Thyroid gland (tissue), 4 donors: ENCODE measurements around the gene CHST1. TPM values are rescaled to one million over a fixed set of nuclear protein-coding genes. Genes with fewer than 3 reads are reported as not detected.

Experiments
- DNase-seq, 2 donors: peaks; one replicate each; pipeline ENCODE4 v3.0.0-alpha.2; 2019
- H3K27ac ChIP-seq, 3 donors: fragments of 200-600 bp; sonication (generic); 1 replicate in 2 of 3; 2 replicates in 1 of 3; pipeline ENCODE4 v1.5.1; 2016 to 2019; ENCODE audit warnings: mild to moderate bottlenecking in 1 of 3, moderate library complexity in 1 of 3
- H3K27me3 ChIP-seq: fragments of 200-600 bp; sonication (generic); one replicate; pipeline ENCODE4 v1.5.1; 2019
- H3K36me3 ChIP-seq, 2 donors: fragments of 200-600 bp; sonication (generic); one replicate each; pipeline ENCODE4 v1.5.1; 2016 to 2019
- H3K4me1 ChIP-seq, 2 donors: fragments of 200-600 bp; sonication (generic); one replicate each; pipeline ENCODE4 v1.5.1; 2017 to 2019
- H3K4me3 ChIP-seq, 3 donors: fragments of 200-600 bp; sonication (generic); replicated peaks in 1 of 3; 1 replicate in 2 of 3; 2 replicates in 1 of 3; pipeline ENCODE4 v1.5.1; 2016; ENCODE audit warnings: mild to moderate bottlenecking in 1 of 3
- H3K9me3 ChIP-seq: fragments of 200-600 bp; sonication (generic); one replicate; pipeline ENCODE4 v1.5.1; 2017
- POLR2A ChIP-seq, 2 donors: fragments of 450-650 bp; IDR thresholded peaks; one replicate each; pipeline ENCODE4 v1.6.1; 2017; ENCODE audit warnings: antibody characterized with exemption in 2 of 2, mild to moderate bottlenecking in 2 of 2, moderate library complexity in 1 of 2
- WGBS, 2 donors: methylation state at CpG; one replicate each; pipeline ENCODE4 v1.1.5; 2017; 5-methylcytosine and 5-hydroxymethylcytosine counted together
- intact Hi-C: fragments of 100-400 bp; cut with DNase I; formaldehyde crosslinking; loops from one replicate; pipeline ENCODE4 v1.15.1; 2023
- total RNA-seq, 4 donors: library from RNA; depleted of rRNA; stranded (reverse); fragments of >200 nt; gene quantifications; one replicate each; pipeline ENCODE4 v1.2.3, GENCODE V29; 2016
- TF ChIP-seq, protein P1 (sequence below), 6 experiments: fragments of 200-600 bp in 3 of 6; fragments of 450-650 bp in 3 of 6; sonication (generic) in 3 of 6; IDR thresholded peaks; one replicate each; pipeline ENCODE4 v1.5.1; 2016 to 2019; ENCODE audit warnings: antibody characterized with exemption in 6 of 6, mild to moderate bottlenecking in 2 of 6, inconsistent platforms in 1 of 6, moderate library complexity in 1 of 6

Gene CHST1
- total RNA-seq, 4 donors from 2014 or later, result 19.3 to 28.9 (median 25.0) TPM

DNA sequence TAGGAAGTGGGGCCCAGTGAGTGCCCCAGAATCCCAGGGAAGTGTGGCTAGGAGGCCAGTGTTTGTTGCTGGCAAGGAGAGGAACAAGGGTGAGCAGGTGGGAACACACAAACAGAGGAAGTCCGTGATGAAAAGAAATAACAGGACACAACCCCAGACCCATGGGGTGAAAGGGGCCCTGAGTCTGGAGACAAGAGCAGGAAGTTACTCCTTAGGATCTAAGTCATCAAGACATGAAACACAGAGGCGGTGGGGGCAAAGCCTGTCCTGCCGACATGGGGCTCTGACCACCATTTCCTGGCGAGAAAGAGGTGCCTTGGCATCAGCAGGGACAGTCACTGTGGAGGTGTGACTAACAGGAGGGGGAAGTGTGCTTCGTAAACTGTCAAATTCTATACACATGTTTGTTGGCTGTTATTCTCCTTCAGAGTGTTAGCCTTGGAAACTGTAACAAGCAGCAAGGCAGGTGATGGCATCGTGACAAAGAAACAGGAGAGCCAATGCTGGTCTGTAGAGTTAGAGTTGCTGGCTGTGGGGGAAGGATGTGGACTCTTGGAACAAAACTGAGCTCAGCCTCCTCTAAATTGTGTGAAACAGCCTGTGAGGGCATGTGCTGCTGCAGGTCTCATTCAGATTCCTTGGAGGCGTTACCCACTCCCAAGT lies 21.7 kb downstream of the CHST1 start:
- no peaks in the 10 kb centered on the region for H3K27me3 ChIP-seq
- WGBS, 2 donors, result 70 to 76% methylated on average over 7 of the region's 7 CpGs

DNA sequence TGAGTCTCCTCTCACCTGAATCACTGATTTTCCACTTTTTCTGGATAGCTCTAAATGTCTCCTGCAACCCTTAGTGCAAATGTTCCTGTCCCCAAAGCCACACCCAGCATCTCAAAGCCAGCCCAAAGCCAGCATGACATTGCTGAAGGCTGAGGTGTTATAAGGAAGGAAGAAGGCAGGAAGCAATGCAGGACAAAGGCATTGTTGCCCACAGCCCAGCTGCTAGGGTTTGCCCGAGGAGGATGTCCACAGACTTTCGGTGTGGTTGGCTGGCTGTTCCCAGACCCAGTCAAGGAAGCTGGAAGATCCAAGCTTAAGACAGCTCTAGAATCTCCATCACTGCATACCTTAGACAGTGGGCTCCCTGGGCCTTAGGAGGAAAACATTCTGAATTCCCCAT lies 23.5 kb downstream of the CHST1 start:
- Histone ChIP-seq H3K27ac (no peak overlapping the region), H3K4me1 (peaks cover 0 to 3% of the 10 kb centered on the region in 2 donors), H3K9me3 (no peaks in the 10 kb centered on the region), H3K4me3 (no peak overlapping the region), H3K36me3 (no peaks in the 10 kb centered on the region), H3K27me3 (no peaks in the 10 kb centered on the region)
- intact Hi-C loops, result no loop called here
- 60 to 69% methylated on average over 1 to 2 of the region's 2 CpGs for WGBS, 2 donors
- DNase-seq, result no peak
- TF ChIP-seq POLR2A (IDR thresholded peaks at IDR 0.05), result no peak
- TF ChIP-seq, protein P1, sequence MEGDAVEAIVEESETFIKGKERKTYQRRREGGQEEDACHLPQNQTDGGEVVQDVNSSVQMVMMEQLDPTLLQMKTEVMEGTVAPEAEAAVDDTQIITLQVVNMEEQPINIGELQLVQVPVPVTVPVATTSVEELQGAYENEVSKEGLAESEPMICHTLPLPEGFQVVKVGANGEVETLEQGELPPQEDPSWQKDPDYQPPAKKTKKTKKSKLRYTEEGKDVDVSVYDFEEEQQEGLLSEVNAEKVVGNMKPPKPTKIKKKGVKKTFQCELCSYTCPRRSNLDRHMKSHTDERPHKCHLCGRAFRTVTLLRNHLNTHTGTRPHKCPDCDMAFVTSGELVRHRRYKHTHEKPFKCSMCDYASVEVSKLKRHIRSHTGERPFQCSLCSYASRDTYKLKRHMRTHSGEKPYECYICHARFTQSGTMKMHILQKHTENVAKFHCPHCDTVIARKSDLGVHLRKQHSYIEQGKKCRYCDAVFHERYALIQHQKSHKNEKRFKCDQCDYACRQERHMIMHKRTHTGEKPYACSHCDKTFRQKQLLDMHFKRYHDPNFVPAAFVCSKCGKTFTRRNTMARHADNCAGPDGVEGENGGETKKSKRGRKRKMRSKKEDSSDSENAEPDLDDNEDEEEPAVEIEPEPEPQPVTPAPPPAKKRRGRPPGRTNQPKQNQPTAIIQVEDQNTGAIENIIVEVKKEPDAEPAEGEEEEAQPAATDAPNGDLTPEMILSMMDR (IDR thresholded peaks at IDR 0.05), result no peak

More for the DNA sequence above, 21.7 kb downstream of the CHST1 start:
- TF ChIP-seq, protein P1 (IDR thresholded peaks at IDR 0.05), result no peak
- no peak for TF ChIP-seq POLR2A (IDR thresholded peaks at IDR 0.05)
- DNase-seq, result no peak
- Histone ChIP-seq H3K9me3 (no peaks in the 10 kb centered on the region), H3K4me3 (no peak overlapping the region), H3K36me3 (no peaks in the 10 kb centered on the region), H3K27ac (no peak overlapping the region), H3K4me1 (peaks cover 0 to 3% of the 10 kb centered on the region in 2 donors)
- intact Hi-C loops, result no loop called here

DNA sequence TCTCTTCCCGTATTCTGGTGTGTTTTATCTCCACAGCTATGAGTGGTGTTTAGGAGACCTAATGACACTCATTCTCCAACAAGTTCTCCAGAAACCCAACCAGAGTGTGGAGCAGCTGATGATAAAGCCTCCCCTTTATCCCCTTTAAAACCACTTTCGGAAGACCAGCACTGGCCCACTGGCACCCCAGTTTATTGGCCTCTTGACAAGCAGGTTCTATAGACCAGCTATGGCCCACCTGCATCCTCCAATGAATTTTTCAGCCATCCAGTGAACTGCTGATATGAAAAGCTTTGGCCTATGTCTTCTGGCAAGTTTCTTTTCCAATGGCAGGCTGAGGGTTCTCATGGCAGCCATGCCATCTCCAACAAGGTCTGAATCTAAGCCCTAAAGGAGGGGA lies 27.4 kb downstream of the CHST1 start:
- Histone ChIP-seq H3K27me3 (no peaks in the 10 kb centered on the region), H3K9me3 (no peaks in the 10 kb centered on the region), H3K36me3 (no peaks in the 10 kb centered on the region), H3K4me1 (peaks cover 0 to 3% of the 10 kb centered on the region in 2 donors), H3K27ac (no peak overlapping the region), H3K4me3 (no peak overlapping the region)
- TF ChIP-seq POLR2A (IDR thresholded peaks at IDR 0.05), result no peak
- TF ChIP-seq, protein P1 (IDR thresholded peaks at IDR 0.05), result no peak
- DNase-seq, result no peak
- 90 to 95% methylated on average over 2 of the region's 2 CpGs for WGBS, 2 donors
- intact Hi-C loops, result no loop called here

DNA sequence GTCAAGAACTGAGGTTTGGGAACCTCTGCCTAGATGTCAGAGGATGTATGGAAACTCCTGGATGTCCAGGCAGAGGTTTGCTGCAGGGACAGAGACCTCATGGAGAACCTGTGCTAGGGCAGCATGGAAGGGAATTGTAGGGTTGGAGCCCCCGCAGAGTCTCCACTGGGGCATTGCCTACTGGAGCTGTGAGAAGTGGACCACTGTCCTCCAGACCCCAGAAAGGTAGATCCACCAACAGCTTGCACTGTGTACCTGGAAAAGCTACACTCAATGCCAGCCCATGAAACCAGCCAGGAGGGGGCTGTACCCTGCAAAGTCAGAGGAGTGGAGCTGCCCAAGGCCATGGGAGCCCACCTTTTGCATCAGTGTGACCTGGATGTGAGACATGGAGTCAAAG lies 29.5 kb downstream of the CHST1 start:
- Histone ChIP-seq H3K36me3 (no peaks in the 10 kb centered on the region), H3K27ac (no peak overlapping the region), H3K9me3 (no peaks in the 10 kb centered on the region), H3K4me1 (peaks cover 0 to 3% of the 10 kb centered on the region in 2 donors), H3K4me3 (no peak overlapping the region), H3K27me3 (no peaks in the 10 kb centered on the region)
- TF ChIP-seq, protein P1 (IDR thresholded peaks at IDR 0.05), result no peak
- no peak for TF ChIP-seq POLR2A (IDR thresholded peaks at IDR 0.05)
- intact Hi-C loops, result no loop called here
- WGBS, 2 donors, result 75 to 100% methylated on average over 1 of the region's 1 CpG
- DNase-seq, result no peak

DNA sequence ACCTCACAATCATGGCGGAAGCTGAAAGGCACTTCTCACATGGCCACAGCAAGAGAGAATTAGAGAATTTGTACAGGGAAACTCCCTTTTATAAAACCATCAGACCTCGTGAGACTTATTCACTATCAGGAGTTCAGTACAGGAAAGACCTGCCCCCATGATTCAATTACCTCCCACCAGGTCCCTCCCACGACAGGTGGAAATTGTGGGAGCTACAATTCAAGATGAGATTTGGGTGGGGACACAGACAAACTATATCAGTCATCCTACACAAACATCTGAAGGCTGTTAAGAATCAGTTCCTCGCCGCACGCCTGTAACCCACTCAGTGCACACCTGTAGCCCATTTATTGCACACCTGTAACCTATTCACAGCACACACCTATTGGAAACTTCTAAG lies 39.8 kb downstream of the CHST1 start:
- intact Hi-C loops, result no loop called here
- Histone ChIP-seq H3K36me3 (no peaks in the 10 kb centered on the region), H3K9me3 (no peaks in the 10 kb centered on the region), H3K4me3 (no peak overlapping the region), H3K27ac (no peak overlapping the region), H3K27me3 (no peaks in the 10 kb centered on the region), H3K4me1 (peaks cover 20 to 30% of the 10 kb centered on the region in 2 donors)
- no peak for DNase-seq
- 94 to 96% methylated on average over 6 of the region's 6 CpGs for WGBS, 2 donors
- TF ChIP-seq, protein P1 (IDR thresholded peaks at IDR 0.05), result no peak
- TF ChIP-seq POLR2A (IDR thresholded peaks at IDR 0.05), result no peak
